HG03045 (cell line): Measurements from ENCODE around the gene ITGAV.
A peak's percentile ranks its signal among the peaks of the same experiment; 100 is the strongest.
"Not testable (repeated sequence)": the region's sequence is repeated elsewhere in the genome, so short reads cannot be mapped to it uniquely, and the experiment has no call there.

ENCODE experiments used
- ATAC-seq: cut with Tn5 transposase; IDR thresholded peaks from one replicate; pipeline ENCODE4 v1.9.1; 2021; ENCODE audit warnings: mild to moderate bottlenecking, moderate library complexity; ENCODE audit not compliant: unreplicated experiment

The ITGAV gene

DNA sequence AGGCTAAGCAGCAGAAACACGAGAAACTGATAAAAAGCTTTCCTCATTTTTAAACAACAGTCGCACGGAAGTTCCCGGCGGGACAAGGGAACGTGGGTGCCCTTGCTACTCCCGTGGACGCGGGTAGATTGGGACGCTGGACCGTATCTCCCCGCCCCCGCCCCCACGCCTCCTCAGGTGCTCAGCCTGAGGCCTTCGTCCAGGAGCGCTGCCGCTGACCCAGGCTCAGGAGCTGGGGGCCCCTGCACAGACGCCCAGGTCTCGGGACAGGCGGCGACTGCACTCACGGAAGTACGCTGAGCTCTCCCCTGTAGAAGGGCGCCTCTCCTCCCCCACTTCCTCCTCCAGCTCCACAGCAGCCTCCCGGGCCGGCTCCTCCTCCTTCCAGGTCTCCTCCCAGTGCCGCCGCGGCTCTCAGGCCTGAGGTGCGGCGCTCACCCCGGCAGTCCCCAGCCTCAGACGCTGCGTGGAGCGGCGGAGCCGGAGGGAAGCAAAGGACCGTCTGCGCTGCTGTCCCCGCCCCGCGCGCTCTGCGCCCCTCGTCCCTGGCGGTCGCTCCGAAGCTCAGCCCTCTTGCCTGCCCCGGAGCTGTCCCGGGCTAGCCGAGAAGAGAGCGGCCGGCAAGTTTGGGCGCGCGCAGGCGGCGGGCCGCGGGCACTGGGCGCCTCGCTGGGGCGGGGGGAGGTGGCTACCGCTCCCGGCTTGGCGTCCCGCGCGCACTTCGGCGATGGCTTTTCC is at the start of gene ITGAV:
ITGAV (plus strand) TSS at position 445 of the 738 bp plus-strand sequence; CDS start at position 728, 283 bp downstream.
- peak; percentile 99 for ATAC-seq

DNA sequence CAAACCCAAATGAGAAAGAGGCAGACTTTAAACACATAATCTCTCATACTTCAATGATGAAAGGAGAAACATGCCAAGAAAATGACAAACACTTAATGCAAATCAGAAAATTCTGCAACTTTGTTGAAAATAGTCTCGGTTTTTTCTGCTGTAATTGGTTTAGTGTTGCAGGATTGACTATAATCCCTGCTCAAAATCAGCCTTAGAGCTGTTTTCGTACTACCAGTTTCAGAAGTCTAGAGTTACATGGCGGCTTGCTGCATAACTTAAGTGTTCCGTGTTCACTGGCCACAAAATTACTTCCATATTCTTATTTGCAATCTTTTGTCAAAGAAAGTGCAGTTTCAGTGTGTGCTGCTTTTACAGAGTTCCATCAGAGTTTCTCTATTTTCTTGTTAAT is 48.9 kb upstream of the ITGAV start:
- ATAC-seq, result no peak

DNA sequence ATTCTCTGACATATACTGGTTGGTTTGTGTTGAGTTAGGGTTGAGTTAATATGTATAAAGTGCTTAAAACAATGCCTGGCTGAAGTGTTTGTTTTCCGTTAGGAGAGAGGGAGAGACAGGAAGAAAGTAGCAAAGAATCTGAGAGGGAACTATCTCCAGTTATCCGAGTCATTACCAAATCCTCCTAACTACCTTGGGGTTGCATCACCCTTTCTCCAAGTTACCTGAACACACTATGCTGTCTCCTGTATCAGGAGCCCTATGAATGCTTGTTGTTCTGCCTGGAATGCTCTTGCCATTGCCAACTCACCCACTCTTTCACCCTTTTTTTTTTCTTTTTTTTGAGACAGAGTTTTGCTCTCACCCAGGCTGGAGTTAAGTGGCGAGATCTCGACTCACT is 47.9 kb upstream of the ITGAV start:
- no peak for ATAC-seq

DNA sequence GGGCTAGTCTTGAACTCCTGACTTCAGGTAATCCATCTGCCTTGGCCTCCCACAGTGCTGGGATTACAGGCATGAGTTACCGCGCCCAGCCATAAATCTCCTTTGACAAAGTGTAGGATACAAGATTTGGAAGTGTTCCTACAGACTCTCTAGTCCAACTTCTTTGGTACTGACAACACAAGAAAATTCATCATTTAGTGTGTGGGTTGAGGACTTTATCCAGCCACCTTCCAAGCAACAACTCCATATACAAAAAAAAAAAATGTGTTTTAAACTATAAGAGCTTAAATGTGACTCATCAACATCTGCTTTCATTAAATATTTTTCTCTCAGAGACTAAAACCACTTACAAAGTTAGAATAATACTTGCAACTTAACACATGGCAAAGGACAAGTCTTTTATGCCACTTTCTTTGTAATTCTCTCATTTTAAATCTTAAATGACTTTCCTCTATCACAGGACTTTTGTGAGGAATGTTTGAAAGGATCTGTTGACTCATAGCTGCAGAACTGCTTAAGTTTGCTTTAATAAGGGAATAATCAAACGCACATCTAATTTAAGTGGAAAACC is 46.2 kb upstream of the ITGAV start:
- no peak for ATAC-seq

DNA sequence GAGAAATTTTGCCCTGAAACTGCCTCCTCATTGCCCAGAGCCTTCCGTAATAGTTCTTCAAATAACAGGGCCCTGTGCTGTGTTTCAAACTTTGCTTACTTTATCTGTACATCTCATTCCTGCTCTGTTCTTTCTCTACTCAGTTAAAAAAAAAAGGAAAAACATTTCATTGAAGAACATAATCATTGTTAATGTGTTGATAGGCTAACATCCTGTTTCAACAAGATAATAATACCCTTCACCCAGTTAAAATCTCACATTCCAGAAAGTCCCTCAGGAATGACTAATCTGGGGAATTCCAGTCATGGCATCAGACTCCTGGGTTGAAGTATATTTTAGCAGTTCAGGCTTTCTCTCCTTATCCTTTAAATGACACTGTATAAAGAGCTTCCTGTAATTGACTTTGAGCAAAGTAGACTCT is 45.6 kb upstream of the ITGAV start:
- ATAC-seq, result no peak

DNA sequence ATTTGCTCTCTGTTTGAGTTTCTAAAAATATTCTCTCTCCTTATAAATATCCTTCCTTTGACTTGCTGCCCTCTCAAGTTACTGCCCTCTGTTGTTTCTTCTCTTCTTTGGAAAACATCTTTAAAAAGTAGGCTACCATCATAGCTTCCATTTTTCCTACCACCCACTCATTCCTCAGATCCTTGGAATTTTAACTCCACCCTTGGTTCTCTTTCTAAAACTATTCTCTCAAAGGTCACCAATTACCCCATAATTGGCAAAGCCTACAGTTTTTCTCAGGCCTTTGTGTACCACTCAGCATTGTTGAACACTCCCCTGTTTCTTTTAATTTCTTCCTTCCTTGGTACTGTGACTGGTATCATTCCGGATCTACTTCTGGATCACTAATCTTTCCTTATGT is 43.0 kb upstream of the ITGAV start:
- ATAC-seq, result no peak

DNA sequence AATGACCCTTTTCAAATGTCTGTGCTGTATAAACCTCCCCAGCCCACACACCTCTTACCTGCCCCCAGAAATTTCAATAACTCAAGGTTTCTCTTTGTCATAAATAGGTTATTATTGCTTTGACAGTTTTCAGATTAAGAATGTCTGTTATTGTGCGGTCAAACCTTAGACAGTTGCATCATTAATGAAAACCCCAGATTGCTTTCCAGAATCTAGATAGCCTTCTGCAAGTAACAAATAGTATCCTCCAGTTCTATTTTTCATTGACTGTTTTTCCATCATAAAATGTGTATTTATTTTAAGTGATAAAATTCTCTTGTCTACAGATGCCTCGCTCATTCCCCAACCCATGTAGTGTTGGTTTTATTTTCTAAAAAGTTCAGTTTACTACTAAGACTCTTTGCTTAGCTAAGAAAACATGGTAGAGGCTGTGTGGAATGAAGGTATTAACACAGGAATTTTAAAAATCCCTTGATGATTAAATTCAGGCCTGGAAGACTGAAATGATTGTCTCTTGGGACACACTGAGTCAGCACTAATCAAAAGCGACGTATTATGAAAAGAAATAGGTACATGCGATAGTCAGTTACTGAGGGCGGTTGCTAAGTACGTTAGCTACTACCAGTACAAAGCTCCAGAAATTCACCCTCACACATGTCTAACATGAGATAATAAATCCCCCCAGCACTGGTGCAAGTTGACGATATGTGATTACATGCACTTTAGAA is 38.4 kb upstream of the ITGAV start:
- ATAC-seq, result no peak

DNA sequence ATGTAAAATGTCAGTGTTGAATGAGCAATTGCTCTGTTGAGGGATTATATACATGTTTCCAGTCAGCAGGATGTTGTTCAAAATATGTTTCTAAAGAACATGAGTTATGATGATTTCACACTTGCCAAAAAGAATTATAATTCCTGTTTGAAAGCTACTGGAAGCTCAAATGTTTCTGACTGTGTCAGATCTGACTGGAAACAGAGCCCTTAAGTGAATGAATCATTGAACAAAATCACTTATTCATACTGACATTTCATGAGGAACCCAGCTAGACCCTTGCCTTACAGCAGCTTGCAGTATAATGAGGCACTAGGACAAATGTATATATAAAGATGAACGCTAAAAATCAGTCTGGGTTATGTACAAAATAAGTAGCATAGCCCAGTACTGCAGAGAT is 35.4 kb upstream of the ITGAV start:
- no peak for ATAC-seq

DNA sequence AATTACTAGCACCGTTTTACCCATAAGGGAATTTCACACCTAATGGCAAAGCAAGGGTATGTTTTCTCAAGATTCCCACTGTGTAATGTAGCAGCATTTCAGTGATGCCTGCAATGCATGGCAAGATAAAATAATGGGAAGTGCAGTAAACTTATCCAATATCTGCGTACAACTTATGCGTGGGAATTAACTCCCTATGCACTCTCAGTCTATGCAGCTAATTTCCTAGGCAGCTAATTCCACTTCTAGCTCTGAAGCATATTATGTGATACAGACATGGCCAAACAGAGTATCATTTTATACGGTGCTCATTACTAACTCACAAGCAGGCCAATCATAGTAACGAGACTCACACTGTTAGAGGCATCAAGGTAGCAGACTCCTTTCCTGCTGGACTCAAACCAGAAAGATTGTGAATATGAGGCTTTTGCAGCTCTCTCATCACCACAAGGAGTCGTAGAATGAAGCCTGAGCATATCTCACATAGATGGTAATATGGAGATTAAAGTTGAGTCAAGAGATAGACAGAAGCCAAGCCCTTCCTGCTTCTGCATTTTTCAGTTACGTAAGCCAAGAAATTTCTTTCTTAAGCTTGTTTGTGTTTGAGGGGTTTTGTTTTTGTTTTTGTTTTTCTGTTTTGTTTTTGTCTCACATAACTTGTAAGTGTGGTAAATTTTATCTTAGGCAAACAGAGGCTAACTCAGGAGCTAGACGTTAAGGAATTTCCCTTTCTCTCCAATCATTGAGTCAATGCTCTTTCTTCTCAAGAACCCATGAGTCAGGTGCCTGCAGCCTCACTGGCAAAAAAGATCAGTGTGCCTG is 34.8 kb upstream of the ITGAV start:
- ATAC-seq, result no peak

DNA sequence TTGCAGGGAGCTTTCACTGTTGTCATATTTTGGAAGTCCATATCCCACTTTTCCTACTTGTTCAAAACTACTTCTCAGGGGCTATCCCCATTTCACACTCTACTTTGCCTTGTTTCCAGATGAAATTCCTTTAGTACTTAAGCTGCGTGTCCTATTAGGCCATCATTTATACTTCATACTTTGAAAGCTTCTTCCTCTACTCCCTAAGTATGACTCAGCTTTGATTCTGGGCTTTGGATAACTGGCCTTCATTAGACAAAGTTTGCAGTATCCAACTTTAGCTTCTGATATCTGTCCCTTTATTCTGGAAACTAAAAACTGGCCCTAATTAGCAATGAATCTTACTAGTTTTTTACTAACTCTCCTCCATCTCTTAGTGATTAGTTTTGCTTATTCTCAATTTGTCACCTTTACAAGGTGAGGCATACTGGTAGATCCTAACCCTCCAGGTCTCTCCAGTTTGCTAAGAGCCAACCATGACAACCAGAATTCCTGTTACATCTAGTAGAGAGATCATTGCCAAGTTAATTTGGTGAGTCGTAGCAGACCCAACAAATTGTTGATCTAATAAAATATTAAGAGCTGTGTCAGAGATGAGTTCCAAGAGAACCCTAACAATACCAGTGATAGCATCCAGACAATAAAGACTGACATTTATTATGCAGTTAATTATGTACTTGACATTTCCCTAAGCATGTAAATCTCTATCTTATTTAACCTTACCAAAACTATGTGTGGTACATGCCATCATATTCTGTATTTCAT is 31.2 kb upstream of the ITGAV start:
- ATAC-seq, result no peak

DNA sequence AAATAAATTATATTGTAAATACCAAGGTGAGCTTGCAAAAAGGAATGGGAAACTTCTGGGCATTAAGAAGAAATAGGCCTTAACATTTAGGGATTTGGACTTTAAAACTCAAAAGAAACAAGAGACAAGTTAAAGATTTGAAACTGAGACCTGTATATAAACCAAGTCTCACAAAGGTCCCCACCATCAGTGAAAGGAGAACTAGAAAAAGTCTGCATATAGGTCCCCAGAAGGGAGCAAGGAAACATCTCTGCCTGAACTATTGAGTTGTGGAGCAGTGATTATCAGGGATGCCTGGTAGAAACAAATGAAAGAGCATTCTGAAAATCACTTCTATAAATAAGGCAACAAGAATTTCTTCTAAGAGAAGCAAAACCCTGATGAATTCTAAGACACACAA is 30.5 kb upstream of the ITGAV start:
- ATAC-seq, result peak; percentile 56

DNA sequence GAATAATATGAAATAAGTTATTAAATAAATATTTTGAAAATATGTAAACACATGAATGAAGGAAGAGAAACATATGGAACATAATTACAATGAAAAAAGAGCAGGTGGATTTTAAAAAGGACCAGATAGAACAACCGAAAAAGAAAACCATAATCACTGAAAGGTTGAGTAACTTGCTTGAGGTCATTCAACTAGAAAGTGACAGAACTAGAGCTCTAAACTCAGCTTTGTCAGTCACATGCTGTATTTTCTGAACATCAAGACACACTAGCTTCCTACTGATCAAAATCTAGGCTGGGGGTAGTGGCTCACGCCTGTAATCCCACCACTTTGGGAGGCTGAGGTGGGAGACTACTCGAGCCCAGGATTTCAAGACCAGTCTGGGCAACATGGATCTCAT is 30.0 kb upstream of the ITGAV start:
- ATAC-seq, result peak; percentile 73

DNA sequence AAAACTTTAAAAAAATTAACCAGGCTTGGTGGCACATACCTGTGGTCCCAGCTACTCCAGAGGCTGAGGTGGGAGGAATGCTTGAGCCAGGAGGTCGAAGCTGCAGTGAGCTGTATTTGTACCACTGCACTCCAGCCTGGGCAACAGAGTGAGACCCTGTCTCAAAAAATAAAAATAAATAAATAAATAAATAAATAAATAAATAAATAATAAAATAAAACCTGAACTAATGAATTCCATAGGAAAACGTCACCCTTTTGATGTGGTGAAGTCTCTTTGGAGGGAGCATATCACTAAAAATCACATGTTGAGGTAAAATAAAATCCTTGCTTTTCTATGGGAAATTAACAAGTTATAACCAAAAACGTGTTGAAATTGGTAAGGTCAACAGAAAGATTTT is 29.6 kb upstream of the ITGAV start:
- ATAC-seq, result no peak

DNA sequence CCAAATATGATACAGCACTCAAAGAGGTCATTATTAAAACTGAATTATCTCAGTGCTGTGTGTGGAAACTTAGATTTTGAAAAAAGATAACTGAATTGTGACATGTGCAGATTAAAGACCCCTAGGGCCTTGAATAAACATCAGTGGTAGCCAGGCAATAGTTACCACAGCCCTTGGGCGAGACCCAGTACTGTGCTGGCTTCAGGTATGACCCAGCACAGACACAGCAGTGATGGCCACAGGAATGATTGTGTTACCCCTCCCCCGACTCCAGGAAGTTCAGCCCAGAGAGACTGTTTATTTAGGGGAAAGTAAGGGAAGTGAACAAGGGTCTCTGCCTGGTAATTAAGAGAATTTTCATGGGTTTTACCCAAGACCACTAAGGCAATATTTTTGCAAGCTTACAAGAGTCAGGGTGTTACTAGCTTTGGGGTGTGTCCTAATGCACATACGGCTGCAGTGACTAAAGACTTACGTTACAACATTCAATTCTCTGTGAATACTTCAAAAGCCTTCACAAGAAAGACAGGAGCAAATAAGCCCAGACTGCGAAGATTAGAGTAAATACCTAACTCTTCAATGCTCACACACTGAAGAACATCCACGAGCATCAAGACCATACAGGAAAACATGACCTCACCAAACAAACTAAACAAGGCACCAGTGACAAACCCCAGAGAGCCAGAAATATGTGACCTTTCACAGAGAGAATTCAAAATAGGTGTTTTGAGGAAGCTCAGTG is 28.2 kb upstream of the ITGAV start:
- no peak for ATAC-seq

DNA sequence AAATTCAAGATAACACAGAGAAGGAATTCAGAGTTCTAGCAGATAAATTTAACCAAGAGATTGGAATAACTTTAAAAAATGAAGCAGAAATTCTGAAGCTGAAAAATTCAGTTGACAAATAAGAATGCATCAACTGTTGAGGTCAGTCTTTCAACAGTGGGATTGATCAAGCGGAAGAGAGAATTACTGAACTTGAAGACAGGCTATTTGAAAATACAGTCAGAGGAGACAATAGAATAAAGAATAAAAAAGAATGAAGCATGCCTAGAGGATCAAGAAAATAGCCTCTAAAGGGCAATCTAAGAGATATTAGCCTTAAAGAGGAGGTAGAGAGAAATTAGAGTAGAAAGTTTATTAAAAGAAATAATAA is 27.7 kb upstream of the ITGAV start:
- ATAC-seq, result no peak

DNA sequence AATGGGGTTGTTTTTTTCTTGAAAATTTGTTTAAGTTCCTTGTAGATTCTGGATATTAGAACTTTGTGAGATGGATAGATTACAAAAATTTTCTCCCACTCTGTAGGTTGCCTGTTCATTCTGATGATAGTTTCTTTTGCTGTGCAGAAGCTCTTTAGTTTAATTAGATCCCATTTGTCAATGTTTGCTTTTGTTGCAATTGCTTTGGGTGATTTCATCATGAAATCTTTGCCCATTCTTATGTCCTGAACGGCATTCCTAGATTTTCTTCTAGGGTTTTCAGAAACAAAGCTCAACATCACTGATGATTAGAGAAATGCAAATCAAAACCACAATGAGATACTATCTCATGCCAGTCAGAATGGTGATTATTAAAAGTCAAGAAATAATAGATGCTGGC is 21.3 kb upstream of the ITGAV start:
- not testable (repeated sequence) for ATAC-seq

DNA sequence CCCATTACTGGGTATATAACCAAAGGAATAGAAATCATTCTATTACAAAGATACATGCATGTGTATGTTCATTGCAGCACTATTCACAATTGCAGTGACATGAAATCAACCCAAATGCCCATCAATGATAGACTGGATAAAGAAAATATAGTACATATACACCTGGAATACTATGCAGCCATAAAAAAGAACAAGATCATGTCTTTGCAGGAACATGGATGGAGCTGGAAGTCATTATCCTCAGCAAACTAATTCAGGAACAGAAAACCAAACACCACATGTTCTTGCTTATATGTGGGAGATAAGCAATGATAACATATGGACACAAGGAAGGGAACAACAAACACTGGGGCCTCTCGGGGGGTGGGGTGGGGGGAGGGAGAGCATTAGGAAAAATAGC is 20.7 kb upstream of the ITGAV start:
- not testable (repeated sequence) for ATAC-seq

DNA sequence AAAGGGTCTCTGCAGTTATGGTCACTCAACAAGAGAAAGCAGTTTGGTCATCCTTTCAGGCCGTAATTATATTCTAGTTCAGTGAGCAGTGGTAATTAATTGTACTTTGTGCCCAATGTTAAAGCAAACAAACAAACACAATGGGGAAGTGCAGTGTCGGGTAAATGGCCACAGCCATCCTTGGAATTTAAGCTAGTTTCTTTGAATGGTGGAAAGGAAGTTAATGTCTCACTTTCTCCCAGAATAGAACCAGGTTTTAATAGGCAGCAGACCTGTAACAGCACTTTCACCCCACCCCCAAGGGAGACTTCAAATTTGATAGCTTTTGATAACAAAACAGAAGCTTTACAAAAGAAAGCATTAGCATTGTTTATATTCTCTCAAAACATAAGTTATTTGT is 20.0 kb upstream of the ITGAV start:
- no peak for ATAC-seq

DNA sequence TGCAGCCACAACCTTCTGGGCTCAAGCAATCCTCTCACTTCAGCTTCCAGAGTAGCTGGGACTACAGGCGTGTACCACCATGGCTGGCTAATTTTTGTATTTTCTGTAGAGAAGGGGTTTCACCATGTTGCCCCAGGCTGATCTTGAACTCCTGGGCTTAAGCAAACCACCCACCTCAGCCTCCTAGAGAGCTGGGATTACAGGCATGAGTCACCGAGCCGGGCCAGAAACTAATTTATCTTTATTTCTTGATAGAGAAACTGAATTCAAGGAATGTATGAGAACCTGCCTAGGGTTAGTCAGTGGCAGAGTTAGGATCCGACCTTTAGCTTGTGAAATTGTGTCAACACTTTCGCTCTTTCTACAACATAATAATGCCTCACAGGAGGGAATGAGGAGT is 19.3 kb upstream of the ITGAV start:
- no peak for ATAC-seq

DNA sequence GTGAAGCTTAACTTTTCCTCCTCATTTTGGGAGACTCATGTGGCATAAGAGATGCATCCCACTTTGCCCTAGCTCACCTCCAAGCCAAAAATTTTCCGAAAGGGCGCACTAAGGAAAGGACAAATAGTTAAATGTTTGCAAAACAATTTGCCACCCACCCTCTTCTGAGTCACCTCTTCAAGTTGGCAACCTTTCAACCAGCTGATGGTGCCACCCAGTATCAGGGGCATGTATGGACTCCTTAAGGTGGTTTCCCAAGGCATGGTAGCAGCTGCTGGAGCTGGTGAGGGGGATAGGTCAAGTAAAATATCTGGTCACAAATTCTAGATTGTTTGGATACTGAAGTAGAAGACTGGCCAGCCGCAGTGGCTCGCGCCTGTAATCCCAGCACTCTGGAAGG is 17.2 kb upstream of the ITGAV start:
- no peak for ATAC-seq
